ENCODE data around the gene DARS1.

- TF ChIP-seq SIN3A (IDR thresholded peaks at IDR 0.05; ENCODE audit: borderline replicate concordance, insufficient read depth, low read length) (no peak), POLR2AphosphoS5 (IDR thresholded peaks at IDR 0.05; ENCODE audit: low read depth, low read length) (no peak), TAF1 (IDR thresholded peaks at IDR 0.05; ENCODE audit: borderline replicate concordance, insufficient read depth, low read length) (no peak), FOXP2 (optimal IDR thresholded peaks at IDR 0.05; ENCODE audit: borderline replicate concordance, extremely low read depth, extremely low read length, insufficient read depth) (peak; percentile 19)
- TF ChIP-seq, protein P1, sequence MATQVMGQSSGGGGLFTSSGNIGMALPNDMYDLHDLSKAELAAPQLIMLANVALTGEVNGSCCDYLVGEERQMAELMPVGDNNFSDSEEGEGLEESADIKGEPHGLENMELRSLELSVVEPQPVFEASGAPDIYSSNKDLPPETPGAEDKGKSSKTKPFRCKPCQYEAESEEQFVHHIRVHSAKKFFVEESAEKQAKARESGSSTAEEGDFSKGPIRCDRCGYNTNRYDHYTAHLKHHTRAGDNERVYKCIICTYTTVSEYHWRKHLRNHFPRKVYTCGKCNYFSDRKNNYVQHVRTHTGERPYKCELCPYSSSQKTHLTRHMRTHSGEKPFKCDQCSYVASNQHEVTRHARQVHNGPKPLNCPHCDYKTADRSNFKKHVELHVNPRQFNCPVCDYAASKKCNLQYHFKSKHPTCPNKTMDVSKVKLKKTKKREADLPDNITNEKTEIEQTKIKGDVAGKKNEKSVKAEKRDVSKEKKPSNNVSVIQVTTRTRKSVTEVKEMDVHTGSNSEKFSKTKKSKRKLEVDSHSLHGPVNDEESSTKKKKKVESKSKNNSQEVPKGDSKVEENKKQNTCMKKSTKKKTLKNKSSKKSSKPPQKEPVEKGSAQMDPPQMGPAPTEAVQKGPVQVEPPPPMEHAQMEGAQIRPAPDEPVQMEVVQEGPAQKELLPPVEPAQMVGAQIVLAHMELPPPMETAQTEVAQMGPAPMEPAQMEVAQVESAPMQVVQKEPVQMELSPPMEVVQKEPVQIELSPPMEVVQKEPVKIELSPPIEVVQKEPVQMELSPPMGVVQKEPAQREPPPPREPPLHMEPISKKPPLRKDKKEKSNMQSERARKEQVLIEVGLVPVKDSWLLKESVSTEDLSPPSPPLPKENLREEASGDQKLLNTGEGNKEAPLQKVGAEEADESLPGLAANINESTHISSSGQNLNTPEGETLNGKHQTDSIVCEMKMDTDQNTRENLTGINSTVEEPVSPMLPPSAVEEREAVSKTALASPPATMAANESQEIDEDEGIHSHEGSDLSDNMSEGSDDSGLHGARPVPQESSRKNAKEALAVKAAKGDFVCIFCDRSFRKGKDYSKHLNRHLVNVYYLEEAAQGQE (IDR thresholded peaks at IDR 0.05; ENCODE audit: insufficient read depth in 1 of 2, low read depth in 2 of 2, low read length in 2 of 2): no peak
These were observed 39.9 kb upstream of the DARS1 start for GRCh38 chr2:136025057-136025973.
